Aorta (tissue), 5 donors: ENCODE results near the gene SLMAP. TPM values are rescaled to one million over a fixed set of nuclear protein-coding genes. Genes with fewer than 3 reads are reported as not detected.

Source experiments
- ATAC-seq: fragments of 200-7000 bp; cut with Tn5 transposase; one replicate; pipeline ENCODE4 v1.9.1; 2022; ENCODE audit warnings: moderate library complexity; ENCODE audit not compliant: low FRiP score
- DNase-seq, 2 donors: peaks; one replicate each; pipeline ENCODE4 v3.0.0-alpha.2; 2020
- H3K27ac ChIP-seq, 2 donors: one replicate each; pipeline ENCODE4 v1.5.1; 2013; ENCODE audit warnings: low read length in 2 of 2, mild to moderate bottlenecking in 2 of 2, moderate library complexity in 2 of 2, control low read depth in 1 of 2, inconsistent platforms in 1 of 2, low read depth in 1 of 2
- H3K27me3 ChIP-seq, 2 donors: one replicate each; pipeline ENCODE4 v1.6.1; 2013; ENCODE audit warnings: control low read depth in 1 of 2, low read length in 1 of 2, mild to moderate bottlenecking in 1 of 2, moderate library complexity in 1 of 2; ENCODE audit not compliant: insufficient read depth in 2 of 2, control insufficient read depth in 1 of 2
- H3K36me3 ChIP-seq, 2 donors: one replicate each; pipeline ENCODE4 v1.6.1; 2013; ENCODE audit warnings: control low read depth in 1 of 2, low read length in 1 of 2, mild to moderate bottlenecking in 1 of 2; ENCODE audit not compliant: insufficient read depth in 2 of 2, control insufficient read depth in 1 of 2
- H3K4me1 ChIP-seq, 2 donors: one replicate each; pipeline ENCODE4 v1.6.1; 2013; ENCODE audit warnings: low read length in 2 of 2, control low read depth in 1 of 2, mild to moderate bottlenecking in 1 of 2, moderate library complexity in 1 of 2; ENCODE audit not compliant: insufficient read depth in 2 of 2, control insufficient read depth in 1 of 2
- H3K4me3 ChIP-seq, 2 donors: one replicate each; pipeline ENCODE4 v1.5.1; 2013; ENCODE audit warnings: low read length in 2 of 2, control low read depth in 1 of 2, mild to moderate bottlenecking in 1 of 2
- H3K9me3 ChIP-seq: one replicate; pipeline ENCODE4 v1.6.1; 2013; ENCODE audit warnings: mild to moderate bottlenecking, low read length; ENCODE audit not compliant: control insufficient read depth
- WGBS, 2 donors: extraction: QIAGEN DNeasy Blood & Tissue Kit; methylation state at CpG; one replicate each; pipeline ENCODE4 v1.1.7; 2013; 5-methylcytosine and 5-hydroxymethylcytosine counted together
- intact Hi-C, 2 donors: fragments of 100-400 bp; cut with DNase I; formaldehyde crosslinking; loops; one replicate each; pipeline versions ENCODE4 v1.14.2 to v1.15.0; 2022
- long read RNA-seq, 2 donors: library from polyadenylated mRNA; unstranded; transcript quantifications; one replicate each; pipeline ENCODE4 v2.0.0, GENCODE V29; 2020 to 2021
- polyA plus RNA-seq, 2 donors: library from polyadenylated mRNA; stranded (reverse); fragments of 200-250 nt; gene quantifications; one replicate each; pipeline ENCODE4 v1.2.3, GENCODE V29; 2013
- total RNA-seq, 2 donors: library from RNA; stranded (reverse); fragmentation: NEBNext Ultra II Directional; extraction: Animal tissue kit (Norgen Biotek cat#: 25700); gene quantifications; one replicate each; pipeline ENCODE4 v1.2.1, GENCODE V29; 2021
- donor health status: healthy with polysubstance abuse.
- donor health status: Bipolar disorder and iron deficiency.
- donor health status: DM: no; HTN: no; CAD: no.
- donor health status: DM: no; HTN: no; CAD: no.
- donor health status: DM: yes; HTN: yes; CAD: no.

Gene SLMAP
- total RNA-seq (100 to 1,000 TPM; 195 to 546 TPM), polyA plus RNA-seq (100 to 1,000 TPM in 1 of 2 donors, 10 to 100 TPM in 1; 81.4 to 145 TPM)
- long read RNA-seq, donor 1, transcript SLMAP-205 (11 exons, 3,066 nt): major isoform, 24 of 301 reads
- long read RNA-seq, donor 1, partial matches to known transcripts: 199 of 301 reads
- long read RNA-seq, donor 1, other reads (novel, unspliced or antisense): 69 of 301 reads
- long read RNA-seq, donor 2, transcript SLMAP-205 (11 exons, 3,066 nt): major isoform, 9 of 56 reads
- long read RNA-seq, donor 2, partial matches to known transcripts: 21 of 56 reads
- long read RNA-seq, donor 2, other reads (novel, unspliced or antisense): 24 of 56 reads

- WGBS, 2 donors: 0% methylated on average over 48 of the region's 48 CpGs
- H3K4me3 ChIP-seq: peak within 1 kb of the TSS; percentile 51 to 93
- intact Hi-C loops: loop anchor here (2.0 to 5.0 kb wide), 4 partner anchors 63 to 529 kb away; partner anchors contain the start of genes DENND6A (in 2 of the 2), APPL1 (in 1 of the 2) and ARF4 (in 1 of the 2)
- peak; percentile 99 for ATAC-seq
- no peaks in the 10 kb centered on the region for H3K36me3 ChIP-seq
- peak within 1 kb of the TSS; percentile 29 to 36 for H3K27ac ChIP-seq
- peaks cover 0 to 4% of the 10 kb centered on the region in 2 donors for H3K4me1 ChIP-seq
- peak; percentile 99 for DNase-seq
- H3K27me3 ChIP-seq: no peaks in the 10 kb centered on the region
- H3K9me3 ChIP-seq: no peaks in the 10 kb centered on the region
Measured at GRCh38 chr3:57755741-57756527, at the start of gene SLMAP. TSS of gene SLMAP (plus strand) at chr3:57756309. CDS start at chr3:57757652, 1,343 bp downstream.

GRCh38 chr3:57706462-57706861 lies 49.6 kb upstream of the SLMAP start:
- Histone ChIP-seq H3K4me3 (no peak overlapping the region), H3K27me3 (no peaks in the 10 kb centered on the region), H3K9me3 (no peaks in the 10 kb centered on the region), H3K36me3 (no peaks in the 10 kb centered on the region), H3K27ac (no peak overlapping the region), H3K4me1 (no peaks in the 10 kb centered on the region)
- intact Hi-C loops: no loop called here
- WGBS, 2 donors: 85 to 87% methylated on average over 3 of the region's 3 CpGs
- DNase-seq (no peak), ATAC-seq (no peak)

- H3K4me3 ChIP-seq: no peak overlapping the region
- DNase-seq (no peak), ATAC-seq (no peak)
- no peaks in the 10 kb centered on the region for H3K4me1 ChIP-seq
- no peaks in the 10 kb centered on the region for H3K36me3 ChIP-seq
- no peaks in the 10 kb centered on the region for H3K27me3 ChIP-seq
- 2 to 4% methylated on average over 2 of the region's 2 CpGs for WGBS, 2 donors
- no peaks in the 10 kb centered on the region for H3K9me3 ChIP-seq
- intact Hi-C loops: no loop called here
- no peak overlapping the region for H3K27ac ChIP-seq
Measured at GRCh38 chr3:57709031-57709430, 47.1 kb upstream of the SLMAP start.

GRCh38 chr3:57709559-57709958 lies 46.5 kb upstream of the SLMAP start:
- no peaks in the 10 kb centered on the region for H3K36me3 ChIP-seq
- WGBS, 2 donors: 3 to 4% methylated on average over 2 of the region's 2 CpGs
- no peak for DNase-seq
- no peak overlapping the region for H3K4me3 ChIP-seq
- no peak for ATAC-seq
- intact Hi-C loops: no loop called here
- no peaks in the 10 kb centered on the region for H3K27me3 ChIP-seq
- H3K4me1 ChIP-seq: no peaks in the 10 kb centered on the region
- no peaks in the 10 kb centered on the region for H3K9me3 ChIP-seq
- no peak overlapping the region for H3K27ac ChIP-seq

GRCh38 chr3:57715686-57716085 lies 40.4 kb upstream of the SLMAP start:
- ATAC-seq (no peak), DNase-seq (no peak)
- H3K27ac ChIP-seq: no peak overlapping the region
- WGBS, 2 donors: 62 to 69% methylated on average over 4 of the region's 4 CpGs
- H3K4me3 ChIP-seq: no peak overlapping the region
- no peaks in the 10 kb centered on the region for H3K27me3 ChIP-seq
- H3K9me3 ChIP-seq: no peaks in the 10 kb centered on the region
- intact Hi-C loops: no loop called here
- H3K36me3 ChIP-seq: no peaks in the 10 kb centered on the region
- H3K4me1 ChIP-seq: no peaks in the 10 kb centered on the region

- H3K9me3 ChIP-seq: no peaks in the 10 kb centered on the region
- H3K36me3 ChIP-seq: no peaks in the 10 kb centered on the region
- 92 to 94% methylated on average over 6 of the region's 6 CpGs for WGBS, 2 donors
- intact Hi-C loops: no loop called here
- DNase-seq: no peak
- no peak overlapping the region for H3K27ac ChIP-seq
- no peaks in the 10 kb centered on the region for H3K27me3 ChIP-seq
- ATAC-seq: no peak
- H3K4me1 ChIP-seq: no peaks in the 10 kb centered on the region
- H3K4me3 ChIP-seq: no peak overlapping the region
Measured at GRCh38 chr3:57717205-57717868, 38.8 kb upstream of the SLMAP start.

GRCh38 chr3:57718118-57718517 lies 38.0 kb upstream of the SLMAP start:
- Histone ChIP-seq H3K36me3 (no peaks in the 10 kb centered on the region), H3K27ac (no peak overlapping the region), H3K4me1 (no peaks in the 10 kb centered on the region), H3K4me3 (no peak overlapping the region), H3K9me3 (no peaks in the 10 kb centered on the region), H3K27me3 (no peaks in the 10 kb centered on the region)
- no peak for ATAC-seq
- intact Hi-C loops: no loop called here
- 91 to 93% methylated on average over 1 of the region's 1 CpG for WGBS, 2 donors
- DNase-seq: no peak

GRCh38 chr3:57726397-57726796 lies 29.7 kb upstream of the SLMAP start:
- Histone ChIP-seq H3K4me3 (no peak overlapping the region), H3K9me3 (no peaks in the 10 kb centered on the region), H3K36me3 (no peaks in the 10 kb centered on the region), H3K27ac (no peak overlapping the region), H3K4me1 (no peaks in the 10 kb centered on the region), H3K27me3 (no peaks in the 10 kb centered on the region)
- DNase-seq (no peak), ATAC-seq (no peak)
- intact Hi-C loops: no loop called here
